Heart left ventricle (tissue), 16 donors: ENCODE measurements around the gene PRSS23. TPM values are rescaled to one million over a fixed set of nuclear protein-coding genes. Genes with fewer than 3 reads are reported as not detected.

Experiments used
- ATAC-seq, 4 donors: fragments of 200-7000 bp; cut with Tn5 transposase; one replicate each; pipeline ENCODE4 v1.9.1; 2020 to 2022; ENCODE audit warnings: moderate library complexity in 4 of 4, mild to moderate bottlenecking in 3 of 4, moderate number of reproducible peaks in 1 of 4
- DNase-seq, 5 donors: peaks; one replicate each; pipeline ENCODE4 v3.0.0-alpha.2; 2020
- H3K27ac ChIP-seq, 12 donors: fragments of 200-600 bp; sonication (generic) in 4 of 12; one replicate each; pipeline versions ENCODE4 v1.5.0 to v1.8.0; 2016 to 2022; ENCODE audit warnings: mild to moderate bottlenecking in 2 of 12
- H3K27me3 ChIP-seq, 9 donors: fragments of 200-600 bp; sonication (generic) in 2 of 9; one replicate each; pipeline versions ENCODE4 v1.5.1 to v1.8.0; 2016 to 2022; ENCODE audit warnings: mild to moderate bottlenecking in 3 of 9
- H3K36me3 ChIP-seq, 9 donors: fragments of 200-600 bp; sonication (generic) in 2 of 9; one replicate each; pipeline versions ENCODE4 v1.5.0 to v1.8.0; 2018 to 2022; ENCODE audit warnings: mild to moderate bottlenecking in 2 of 9
- H3K4me1 ChIP-seq, 12 donors: fragments of 200-600 bp; sonication (generic) in 4 of 12; one replicate each; pipeline versions ENCODE4 v1.5.0 to v1.8.0; 2016 to 2022; ENCODE audit warnings: mild to moderate bottlenecking in 3 of 12
- H3K4me3 ChIP-seq, 12 donors: fragments of 200-600 bp; sonication (generic) in 4 of 12; one replicate each; pipeline versions ENCODE4 v1.5.0 to v1.8.0; 2017 to 2022; ENCODE audit warnings: mild to moderate bottlenecking in 9 of 12, moderate library complexity in 4 of 12
- H3K9me3 ChIP-seq, 12 donors: fragments of 200-600 bp; sonication (generic) in 4 of 12; one replicate each; pipeline versions ENCODE4 v1.5.0 to v1.8.0; 2016 to 2022; ENCODE audit warnings: mild to moderate bottlenecking in 1 of 12
- POLR2A ChIP-seq, 2 donors: fragments of 450-650 bp; IDR thresholded peaks; one replicate each; pipeline ENCODE4 v1.6.1; 2017; ENCODE audit warnings: antibody characterized with exemption in 2 of 2, mild to moderate bottlenecking in 2 of 2, moderate library complexity in 2 of 2
- WGBS, 4 donors: extraction: QIAGEN DNeasy Blood & Tissue Kit in 2 of 4; methylation state at CpG; one replicate each; pipeline versions ENCODE4 v1.1.5 to v1.1.7; 2013 to 2018; 5-methylcytosine and 5-hydroxymethylcytosine counted together
- intact Hi-C, 10 donors: fragments of 100-400 bp; cut with DNase I; formaldehyde crosslinking; loops; one replicate each; pipeline versions ENCODE4 v1.11.1 to v1.14.2; 2022
- long read RNA-seq, 3 donors: library from polyadenylated mRNA; unstranded; transcript quantifications; one replicate each; pipeline ENCODE4 v2.0.0, GENCODE V29; 2020 to 2021
- polyA plus RNA-seq, 2 donors: library from polyadenylated mRNA; stranded (reverse); fragments of 200-250 nt; gene quantifications; one replicate each; pipeline ENCODE4 v1.2.3, GENCODE V29; 2013
- total RNA-seq, 9 donors: library from RNA; depleted of rRNA in 2 of 9; stranded (reverse); fragments of >200 nt in 2 of 9; fragmentation: NEBNext Ultra II Directional in 3 of 9; extraction: Animal tissue kit (Norgen Biotek cat#: 25700) in 3 of 9; gene quantifications; one replicate each; pipeline versions ENCODE4 v1.1.0 to v1.2.4, GENCODE V29; 2016 to 2023
- TF ChIP-seq, protein P1 (sequence below), 12 donors: fragments of 200-600 bp; sonication (generic) in 4 of 12; IDR thresholded peaks; one replicate each; pipeline versions ENCODE4 v1.5.0 to v1.8.0; 2018 to 2022; ENCODE audit warnings: antibody characterized with exemption in 12 of 12, mild to moderate bottlenecking in 5 of 12
- donor health status: ischemic (EF 13 %, LVEDD 7.1; RV severe dilation, severe dysfunction).
- donor health status: healthy with polysubstance abuse.
- donor health status: DM: no; HTN: yes; CAD: no.
- donor health status: DM: no; HTN: no; CAD: no.
- donor health status: ischemic (EF 25% LVEDD 6.9; RV normal size, moderate dysfunction).
- donor health status: ischemic (EF 25% LVEDD 5.7; RV mildly dilated, moderate dysfunction).
- donor health status: healthy.
- donor health status: DM: yes; HTN: yes; CAD: no.
- donor health status: ischemic (EF 35%, LVEDD 5.7; RV mildly dilated, moderate dysfunction).
- donor health status: nonischemic (EF 11% LVEDD 7.7; RV severe dilation, severe dysfunction).
- donor health status: DM: yes; HTN: yes; CAD: no.
- donor health status: PGD.
- donor health status: ischemic (EF 29% LVEDD 5.4; RV normal size, mild dysfunction).
- donor health status: nonischemic (EF 23%, LVEDD 6.1; RV moderate dilation, normal function).

PRSS23 gene
- total RNA-seq, result 10 to 100 TPM in 7 of 9 donors, 1 to 10 TPM in 2; 5.9 to 36.8 (median 18.3) TPM
- polyA plus RNA-seq, result 10 to 100 TPM in 1 of 2 donors, 1 to 10 TPM in 1; 3.0 to 15.9 TPM
- long read RNA-seq, donor 1, full-length matches to known transcripts, result 17 of 71 reads
- long read RNA-seq, donor 1, partial matches to known transcripts, result 1 of 71 reads
- long read RNA-seq, donor 1, other reads (novel, unspliced or antisense), result 53 of 71 reads
- long read RNA-seq, donor 2, full-length matches to known transcripts, result 339 of 407 reads
- long read RNA-seq, donor 2, partial matches to known transcripts, result 0 of 407 reads
- long read RNA-seq, donor 2, other reads (novel, unspliced or antisense), result 68 of 407 reads
- long read RNA-seq, donor 3, full-length matches to known transcripts, result 46 of 98 reads
- long read RNA-seq, donor 3, partial matches to known transcripts, result 0 of 98 reads
- long read RNA-seq, donor 3, other reads (novel, unspliced or antisense), result 52 of 98 reads

- ATAC-seq (peak; percentile 59 to 94 (median 85)), DNase-seq (peak; percentile 70 to 79 (median 71))
- no peaks in the 10 kb centered on the region for H3K9me3 ChIP-seq
- WGBS, 4 donors, result 1 to 3% (median 1%) methylated on average over 34 to 97 of the region's 97 CpGs
- peak within 1 kb of the TSS; percentile 53 to 92 (median 70) for H3K4me3 ChIP-seq
- H3K27me3 ChIP-seq, result peaks cover 0 to 15% (median 0%) of the 10 kb centered on the region in 9 donors
- intact Hi-C loops, result loop anchor here in 8 of 10 donors (5.0 to 10.0 kb wide), 5 partner anchors 126 to 343 kb away; partner anchors contain the start of gene ME3 (in 4 of the 8)
- peak in 1 of 2 donors; percentile 53 for TF ChIP-seq POLR2A (IDR thresholded peaks at IDR 0.05)
- TF ChIP-seq, protein P1, sequence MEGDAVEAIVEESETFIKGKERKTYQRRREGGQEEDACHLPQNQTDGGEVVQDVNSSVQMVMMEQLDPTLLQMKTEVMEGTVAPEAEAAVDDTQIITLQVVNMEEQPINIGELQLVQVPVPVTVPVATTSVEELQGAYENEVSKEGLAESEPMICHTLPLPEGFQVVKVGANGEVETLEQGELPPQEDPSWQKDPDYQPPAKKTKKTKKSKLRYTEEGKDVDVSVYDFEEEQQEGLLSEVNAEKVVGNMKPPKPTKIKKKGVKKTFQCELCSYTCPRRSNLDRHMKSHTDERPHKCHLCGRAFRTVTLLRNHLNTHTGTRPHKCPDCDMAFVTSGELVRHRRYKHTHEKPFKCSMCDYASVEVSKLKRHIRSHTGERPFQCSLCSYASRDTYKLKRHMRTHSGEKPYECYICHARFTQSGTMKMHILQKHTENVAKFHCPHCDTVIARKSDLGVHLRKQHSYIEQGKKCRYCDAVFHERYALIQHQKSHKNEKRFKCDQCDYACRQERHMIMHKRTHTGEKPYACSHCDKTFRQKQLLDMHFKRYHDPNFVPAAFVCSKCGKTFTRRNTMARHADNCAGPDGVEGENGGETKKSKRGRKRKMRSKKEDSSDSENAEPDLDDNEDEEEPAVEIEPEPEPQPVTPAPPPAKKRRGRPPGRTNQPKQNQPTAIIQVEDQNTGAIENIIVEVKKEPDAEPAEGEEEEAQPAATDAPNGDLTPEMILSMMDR (IDR thresholded peaks at IDR 0.05), result no peak
- H3K27ac ChIP-seq, result peak within 1 kb of the TSS in 10 of 12 donors; percentile 9 to 83 (median 58)
- no peaks in the 10 kb centered on the region for H3K36me3 ChIP-seq
- peaks cover 0 to 31% (median 13%) of the 10 kb centered on the region in 12 donors for H3K4me1 ChIP-seq
Measured at GRCh38 chr11:86800076-86800959, at the start of gene PRSS23. TSS of gene PRSS23 (plus strand) at chr11:86800542. CDS start at chr11:86807644, 7,102 bp downstream.

GRCh38 chr11:86753459-86753858 lies 46.9 kb upstream of the PRSS23 start:
- Histone ChIP-seq H3K27ac (no peak overlapping the region), H3K4me3 (no peak overlapping the region), H3K4me1 (no peaks in the 10 kb centered on the region), H3K9me3 (peaks cover 0 to 3% (median 0%) of the 10 kb centered on the region in 12 donors), H3K27me3 (no peaks in the 10 kb centered on the region), H3K36me3 (no peaks in the 10 kb centered on the region)
- WGBS, 4 donors, result 80 to 87% (median 81%) methylated on average over 3 of the region's 3 CpGs
- no peak for TF ChIP-seq POLR2A (IDR thresholded peaks at IDR 0.05)
- TF ChIP-seq, protein P1 (IDR thresholded peaks at IDR 0.05), result no peak
- intact Hi-C loops, result no loop called here
- DNase-seq (no peak), ATAC-seq (no peak)

DNA sequence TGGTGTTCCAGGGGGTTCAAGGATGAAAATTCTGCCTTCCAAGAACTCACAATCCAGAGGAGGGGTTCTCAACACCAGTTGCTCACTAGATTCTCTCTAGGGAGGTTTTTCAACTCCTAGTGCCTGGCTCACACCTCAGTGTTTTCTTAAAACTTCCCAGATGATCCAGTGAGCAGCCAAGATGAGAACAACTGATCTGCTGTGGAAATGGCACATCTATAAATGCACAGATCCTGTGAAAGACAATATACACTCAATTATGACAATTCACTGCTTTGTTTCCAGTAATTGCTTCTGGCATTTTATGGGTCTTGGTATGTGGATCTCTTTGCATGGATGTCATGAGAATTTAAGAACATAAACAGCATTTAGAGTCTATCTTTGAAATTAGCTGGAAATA lies 45.2 kb upstream of the PRSS23 start:
- Histone ChIP-seq H3K27ac (no peak overlapping the region), H3K27me3 (no peaks in the 10 kb centered on the region), H3K4me3 (no peak overlapping the region), H3K9me3 (peaks cover 0 to 3% (median 0%) of the 10 kb centered on the region in 12 donors), H3K4me1 (no peaks in the 10 kb centered on the region), H3K36me3 (no peaks in the 10 kb centered on the region)
- ATAC-seq, result no peak
- TF ChIP-seq, protein P1 (IDR thresholded peaks at IDR 0.05), result no peak
- no peak for TF ChIP-seq POLR2A (IDR thresholded peaks at IDR 0.05)
- DNase-seq, result no peak
- intact Hi-C loops, result no loop called here
